ENCODE measurements around the gene CDC16. TPM values are rescaled to one million over a fixed set of nuclear protein-coding genes. Genes with fewer than 3 reads are reported as not detected.

CDC16 gene
- total RNA-seq, 1 experiment from 2014 or later, result 61.0 TPM

- no peaks in the 10 kb centered on the region for H3K27me3 ChIP-seq (ENCODE audit: insufficient read depth, low read length)
- H3K27ac ChIP-seq (ENCODE audit: low read depth, low read length), result no peak overlapping the region
- DNase-seq (ENCODE audit: low read depth, low spot score), result no peak
- peaks cover 0 to 3% of the 10 kb centered on the region in 2 experiments; a peak in 1 of 4 replicates for H3K4me1 ChIP-seq (ENCODE audit: control insufficient read depth in 1 of 2, insufficient read depth in 2 of 2, low read length in 2 of 2)
- RAD21 ChIA-PET (ENCODE audit: low non-redundant PET in 1 of 2, low total read pairs in 2 of 2, uncharacterized antibody in 2 of 2, unreplicated experiment in 2 of 2), result no interaction called here
- TF ChIP-seq ZNF274 (IDR thresholded peaks at IDR 0.05; ENCODE audit: low read depth, low read length) (no peak), POLR2AphosphoS5 (IDR thresholded peaks at IDR 0.05; ENCODE audit: low read depth, low read length) (no peak)
- no peak overlapping the region for H3K4me2 ChIP-seq (ENCODE audit: low read length)
- H4K20me1 ChIP-seq (ENCODE audit: insufficient read depth), result peaks cover 11% of the 10 kb centered on the region; the same call in 1 of the 2 replicates
- no peak overlapping the region for H3K4me3 ChIP-seq (replicated peaks in 1 of 2; ENCODE audit: low read depth in 1 of 2, low read length in 2 of 2)
- no peak overlapping the region for H2AFZ ChIP-seq (ENCODE audit: low read depth, low read length, poor library complexity, severe bottlenecking)
- intact Hi-C loops (cut with micrococcal nuclease), result no loop called here
- POLR2A ChIA-PET, result no interaction called here
- no TSS peak for BruUV-seq (replicated peaks)
- peaks cover 93% of the 10 kb centered on the region for H3K79me2 ChIP-seq (ENCODE audit: insufficient read depth, low read length)
- CTCF ChIA-PET, result no interaction called here
- no peaks in the 10 kb centered on the region for H3K9me2 ChIP-seq (ENCODE audit: insufficient read depth)
- H3K36me3 ChIP-seq (ENCODE audit: control insufficient read depth in 1 of 2, insufficient read depth in 2 of 2, low read length in 2 of 2), result peaks cover 44 to 57% of the 10 kb centered on the region in 2 experiments
- no peak for ATAC-seq
- H3K9ac ChIP-seq (ENCODE audit: low read length), result no peak overlapping the region
- no peaks in the 10 kb centered on the region for H3K9me3 ChIP-seq (ENCODE audit: control insufficient read depth in 1 of 2, insufficient read depth in 1 of 2, low read depth in 1 of 2, low read length in 2 of 2)
Measured at GRCh38 chr13:114321256-114321655, 86.6 kb downstream of the CDC16 start.

Small RNAs within 50 kb of the gene (microRNA-seq; reads per million reads assigned to microRNA genes)
- gene MIR4502 (ENCODE audit: borderline number of aligned reads) (not detected), gene MIR548AR (ENCODE audit: borderline number of aligned reads) (1.2 reads per million)

Other genes starting within 250 kb of the CDC16 start
- gene RASA3, start 102.3 kb upstream of the CDC16 start, total RNA-seq (2021; ENCODE audit: unreplicated experiment), result 18.6 TPM
- gene CFAP97D2, start 55.6 kb upstream of the CDC16 start, total RNA-seq (2021; ENCODE audit: unreplicated experiment), result not detected
- 31.8 TPM for gene UPF3A, start 46.7 kb downstream of the CDC16 start, total RNA-seq (2021; ENCODE audit: unreplicated experiment)
- gene CHAMP1, start 79.6 kb downstream of the CDC16 start, total RNA-seq (2021; ENCODE audit: unreplicated experiment), result 31.5 TPM